Lung (tissue), 12 donors: ENCODE measurements around the gene MAP3K20. TPM values are rescaled to one million over a fixed set of nuclear protein-coding genes. Genes with fewer than 3 reads are reported as not detected.

ENCODE experiments used
- ATAC-seq: fragments of 200-7000 bp; cut with Tn5 transposase; one replicate; pipeline ENCODE4 v1.9.1; 2020; ENCODE audit warnings: moderate number of reproducible peaks; ENCODE audit not compliant: insufficient read depth, low FRiP score
- DNase-seq, 3 donors: peaks; one replicate each; pipeline ENCODE4 v3.0.0-alpha.2; 2013 to 2017
- H3K27ac ChIP-seq, 2 donors: one replicate each; pipeline ENCODE4 v1.5.1; 2013; ENCODE audit warnings: mild to moderate bottlenecking in 2 of 2, moderate library complexity in 2 of 2, control low read depth in 1 of 2, inconsistent platforms in 1 of 2, low read depth in 1 of 2, low read length in 1 of 2
- H3K27me3 ChIP-seq, 3 donors: one replicate each; pipeline ENCODE4 v1.5.1; 2013; ENCODE audit warnings: low read length in 2 of 3; ENCODE audit not compliant: control insufficient read depth in 3 of 3, insufficient read depth in 3 of 3
- H3K36me3 ChIP-seq, 4 donors: one replicate each; pipeline ENCODE4 v1.5.1; 2013; ENCODE audit warnings: low read length in 4 of 4, mild to moderate bottlenecking in 1 of 4, moderate library complexity in 1 of 4; ENCODE audit not compliant: control insufficient read depth in 4 of 4, insufficient read depth in 4 of 4
- H3K4me1 ChIP-seq, 5 donors: one replicate each; pipeline ENCODE4 v1.5.1; 2013; ENCODE audit warnings: low read length in 5 of 5, mild to moderate bottlenecking in 2 of 5, moderate library complexity in 1 of 5; ENCODE audit not compliant: control insufficient read depth in 5 of 5, insufficient read depth in 5 of 5
- H3K4me3 ChIP-seq: one replicate; pipeline ENCODE4 v1.5.1; 2013; ENCODE audit warnings: mild to moderate bottlenecking, control low read depth, moderate library complexity
- H3K9ac ChIP-seq, 2 donors: one replicate each; pipeline ENCODE4 v1.5.1; 2013; ENCODE audit warnings: low read length in 2 of 2, control low read depth in 1 of 2; ENCODE audit not compliant: insufficient read depth in 1 of 2
- H3K9me3 ChIP-seq, 4 donors: one replicate each; pipeline ENCODE4 v1.5.1; 2013; ENCODE audit warnings: low read length in 3 of 4, mild to moderate bottlenecking in 1 of 4, moderate library complexity in 1 of 4; ENCODE audit not compliant: control insufficient read depth in 4 of 4, insufficient read depth in 3 of 4
- CTCF ChIP-seq: IDR thresholded peaks from 2 replicates; pipeline ENCODE4 v1.5.1; 2012; ENCODE audit warnings: mild to moderate bottlenecking; ENCODE audit errors: control extremely low read depth, extremely low read depth
- WGBS, 2 donors: extraction: QIAGEN DNeasy Blood & Tissue Kit; methylation state at CpG; one replicate each; pipeline ENCODE4 v1.1.7; 2013; 5-methylcytosine and 5-hydroxymethylcytosine counted together
- polyA plus RNA-seq, 2 donors: library from polyadenylated mRNA; stranded (reverse); fragments of 200-250 nt; gene quantifications; one replicate each; pipeline ENCODE4 v1.2.1, GENCODE V29; 2013
- total RNA-seq, 2 donors: library from RNA; depleted of rRNA in 1 of 2; stranded (reverse); fragments of >200 nt in 1 of 2; gene quantifications; one replicate each; pipeline ENCODE4 v1.2.1, GENCODE V29; 2014 to 2021
- donor health status: control.
- donor health status: control.
- donor health status: Bipolar disorder and iron deficiency.
- donor health status: healthy.
- donor health status: DM: yes; HTN: yes; CAD: no.

The MAP3K20 gene
- total and polyA plus RNA-seq, 4 donors = 13.4 to 71.6 (median 31.6) TPM

GRCh38 chr2:173238831-173239230 is 163.2 kb downstream of the MAP3K20 start:
- ATAC-seq (no peak), DNase-seq (no peak)
- WGBS, 2 donors = 89 to 92% methylated on average over 3 of the region's 3 CpGs
- TF ChIP-seq CTCF = no peak
- peaks cover 3 to 9% (median 7%) of the 10 kb centered on the region in 4 donors for H3K36me3 ChIP-seq
- H3K27me3 ChIP-seq = no peaks in the 10 kb centered on the region
- peaks cover 0 to 1% (median 0%) of the 10 kb centered on the region in 5 donors for H3K4me1 ChIP-seq
- H3K4me3 ChIP-seq = no peak overlapping the region
- no peaks in the 10 kb centered on the region for H3K9me3 ChIP-seq
- H3K9ac ChIP-seq = no peak overlapping the region
- no peak overlapping the region for H3K27ac ChIP-seq

GRCh38 chr2:173239644-173240043 is 164.0 kb downstream of the MAP3K20 start:
- TF ChIP-seq CTCF = no peak
- Histone ChIP-seq H3K4me3 (no peak overlapping the region), H3K9ac (no peak overlapping the region), H3K4me1 (peaks cover 0 to 1% (median 0%) of the 10 kb centered on the region in 5 donors), H3K27me3 (no peaks in the 10 kb centered on the region), H3K36me3 (peaks cover 3 to 9% (median 7%) of the 10 kb centered on the region in 4 donors), H3K9me3 (no peaks in the 10 kb centered on the region), H3K27ac (no peak overlapping the region)
- DNase-seq (no peak), ATAC-seq (no peak)
- WGBS, 2 donors = 89 to 95% methylated on average over 2 of the region's 2 CpGs

GRCh38 chr2:173240083-173240482 is 164.4 kb downstream of the MAP3K20 start:
- WGBS, 2 donors = 94% methylated on average over 2 of the region's 2 CpGs
- DNase-seq (no peak), ATAC-seq (no peak)
- peaks cover 0 to 1% (median 0%) of the 10 kb centered on the region in 5 donors for H3K4me1 ChIP-seq
- no peak for TF ChIP-seq CTCF
- peaks cover 3 to 9% (median 6%) of the 10 kb centered on the region in 4 donors for H3K36me3 ChIP-seq
- H3K9me3 ChIP-seq = no peaks in the 10 kb centered on the region
- H3K27me3 ChIP-seq = no peaks in the 10 kb centered on the region
- no peak overlapping the region for H3K9ac ChIP-seq
- no peak overlapping the region for H3K4me3 ChIP-seq
- H3K27ac ChIP-seq = no peak overlapping the region

GRCh38 chr2:173241643-173242042 is 166.0 kb downstream of the MAP3K20 start:
- peaks cover 3 to 11% (median 7%) of the 10 kb centered on the region in 4 donors for H3K36me3 ChIP-seq
- H3K9ac ChIP-seq = no peak overlapping the region
- TF ChIP-seq CTCF = no peak
- H3K27ac ChIP-seq = no peak overlapping the region
- H3K9me3 ChIP-seq = no peaks in the 10 kb centered on the region
- peaks cover 0 to 1% (median 0%) of the 10 kb centered on the region in 5 donors for H3K4me1 ChIP-seq
- DNase-seq = no peak
- no peaks in the 10 kb centered on the region for H3K27me3 ChIP-seq
- no peak overlapping the region for H3K4me3 ChIP-seq
- no peak for ATAC-seq
- WGBS, 2 donors = 98% methylated on average over 1 of the region's 1 CpG
